ENCODE results near the gene SEL1L. TPM values are rescaled to one million over a fixed set of nuclear protein-coding genes. Genes with fewer than 3 reads are reported as not detected.

Gene SEL1L
- total RNA-seq, 1 experiment from 2014 or later, result 53.7 TPM

DNA sequence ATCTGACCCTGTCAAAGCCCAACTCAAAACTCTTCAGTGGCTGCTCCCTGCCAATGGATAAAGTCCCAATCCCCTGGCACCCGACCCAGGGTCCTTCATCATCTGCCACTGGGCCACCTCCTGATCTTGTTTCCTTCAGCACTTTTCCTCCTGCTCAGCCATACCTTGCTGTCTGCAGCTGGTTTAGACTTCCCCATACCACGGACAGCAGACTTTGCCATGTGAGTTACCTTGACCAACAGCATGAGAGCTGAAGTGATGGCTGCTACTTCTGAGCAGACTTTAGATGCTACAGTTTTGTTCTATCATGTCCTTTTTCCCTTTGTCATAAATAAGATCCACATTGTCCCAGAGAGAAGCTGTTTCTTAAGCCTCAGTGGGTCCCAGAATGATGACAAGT is 100.3 kb downstream of the SEL1L start:
- in situ Hi-C loops (cut with HindIII; ENCODE audit: low pct_unique_long_range_greater_than_20kb, low sequenced_read_pairs), result no loop called here
- intact Hi-C loops (cut with micrococcal nuclease; ENCODE audit: unreplicated experiment), result no loop called here
- ChIA-PET POLR2A (no interaction called here), CTCF (no interaction called here)
- Histone ChIP-seq H3K36me3 (ENCODE audit: control insufficient read depth, insufficient read depth, low read length) (no peaks in the 10 kb centered on the region), H3K27ac (ENCODE audit: low read length) (no peak overlapping the region), H3K4me3 (ENCODE audit: low read depth in 2 of 2, low read length in 2 of 2) (no peak overlapping the region), H3K9me3 (ENCODE audit: control insufficient read depth, insufficient read depth, low read depth, low read length) (no peaks in the 10 kb centered on the region), H3K27me3 (ENCODE audit: control insufficient read depth, insufficient read depth, low read length) (peaks cover 23% of the 10 kb centered on the region), H3K4me1 (ENCODE audit: control insufficient read depth, insufficient read depth, low read length) (no peaks in the 10 kb centered on the region; the same call in 1 of the 2 replicates)
- DNase-seq (ENCODE audit: low read depth, low spot score), result no peak
- BruUV-seq (replicated peaks), result no TSS peak
- no peak for ATAC-seq
- TF ChIP-seq, protein P1, sequence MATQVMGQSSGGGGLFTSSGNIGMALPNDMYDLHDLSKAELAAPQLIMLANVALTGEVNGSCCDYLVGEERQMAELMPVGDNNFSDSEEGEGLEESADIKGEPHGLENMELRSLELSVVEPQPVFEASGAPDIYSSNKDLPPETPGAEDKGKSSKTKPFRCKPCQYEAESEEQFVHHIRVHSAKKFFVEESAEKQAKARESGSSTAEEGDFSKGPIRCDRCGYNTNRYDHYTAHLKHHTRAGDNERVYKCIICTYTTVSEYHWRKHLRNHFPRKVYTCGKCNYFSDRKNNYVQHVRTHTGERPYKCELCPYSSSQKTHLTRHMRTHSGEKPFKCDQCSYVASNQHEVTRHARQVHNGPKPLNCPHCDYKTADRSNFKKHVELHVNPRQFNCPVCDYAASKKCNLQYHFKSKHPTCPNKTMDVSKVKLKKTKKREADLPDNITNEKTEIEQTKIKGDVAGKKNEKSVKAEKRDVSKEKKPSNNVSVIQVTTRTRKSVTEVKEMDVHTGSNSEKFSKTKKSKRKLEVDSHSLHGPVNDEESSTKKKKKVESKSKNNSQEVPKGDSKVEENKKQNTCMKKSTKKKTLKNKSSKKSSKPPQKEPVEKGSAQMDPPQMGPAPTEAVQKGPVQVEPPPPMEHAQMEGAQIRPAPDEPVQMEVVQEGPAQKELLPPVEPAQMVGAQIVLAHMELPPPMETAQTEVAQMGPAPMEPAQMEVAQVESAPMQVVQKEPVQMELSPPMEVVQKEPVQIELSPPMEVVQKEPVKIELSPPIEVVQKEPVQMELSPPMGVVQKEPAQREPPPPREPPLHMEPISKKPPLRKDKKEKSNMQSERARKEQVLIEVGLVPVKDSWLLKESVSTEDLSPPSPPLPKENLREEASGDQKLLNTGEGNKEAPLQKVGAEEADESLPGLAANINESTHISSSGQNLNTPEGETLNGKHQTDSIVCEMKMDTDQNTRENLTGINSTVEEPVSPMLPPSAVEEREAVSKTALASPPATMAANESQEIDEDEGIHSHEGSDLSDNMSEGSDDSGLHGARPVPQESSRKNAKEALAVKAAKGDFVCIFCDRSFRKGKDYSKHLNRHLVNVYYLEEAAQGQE (IDR thresholded peaks at IDR 0.05; ENCODE audit: insufficient read depth in 1 of 2, low read depth in 2 of 2, low read length in 1 of 2), result peak; percentile 41 to 59; a peak in 1 of 4 replicates
- no peak for TF ChIP-seq CTCF (IDR thresholded peaks at IDR 0.05)
- no peak for TF ChIP-seq POLR2AphosphoS5 (IDR thresholded peaks at IDR 0.05; ENCODE audit: low read depth, low read length)

- TF ChIP-seq CTCF (IDR thresholded peaks at IDR 0.05) (no peak), POLR2AphosphoS5 (IDR thresholded peaks at IDR 0.05; ENCODE audit: low read depth, low read length) (no peak), TCF7L2 (IDR thresholded peaks at IDR 0.05; ENCODE audit: low read depth, low read length) (no peak), SIN3A (IDR thresholded peaks at IDR 0.05; ENCODE audit: borderline replicate concordance, insufficient read depth, low read depth, low read length) (no peak)
- TF ChIP-seq, protein P1 (IDR thresholded peaks at IDR 0.05; ENCODE audit: insufficient read depth in 1 of 2, low read depth in 2 of 2, low read length in 1 of 2), result no peak
- ATAC-seq (no peak), DNase-seq (ENCODE audit: low read depth, low spot score) (no peak)
- Histone ChIP-seq H3K27ac (ENCODE audit: low read length) (no peak overlapping the region), H3K4me1 (ENCODE audit: control insufficient read depth, insufficient read depth, low read length) (no peaks in the 10 kb centered on the region; the same call in 1 of the 2 replicates), H3K9me3 (ENCODE audit: control insufficient read depth, insufficient read depth, low read depth, low read length) (no peaks in the 10 kb centered on the region), H3K36me3 (ENCODE audit: control insufficient read depth, insufficient read depth, low read length) (no peaks in the 10 kb centered on the region), H3K27me3 (ENCODE audit: control insufficient read depth, insufficient read depth, low read length) (peaks cover 23% of the 10 kb centered on the region), H3K4me3 (ENCODE audit: low read depth in 2 of 2, low read length in 2 of 2) (no peak overlapping the region)
- BruUV-seq (replicated peaks), result no TSS peak
- ChIA-PET CTCF (no interaction called here), POLR2A (no interaction called here)
- intact Hi-C loops (cut with micrococcal nuclease; ENCODE audit: unreplicated experiment) (no loop called here), in situ Hi-C loops (cut with HindIII; ENCODE audit: low pct_unique_long_range_greater_than_20kb, low sequenced_read_pairs) (no loop called here)
These were observed 101.4 kb downstream of the SEL1L start for GRCh38 chr14:81432219-81432661.

Data from Panc1 (cell line).